Measurements from ENCODE around the gene RB1. TPM values are rescaled to one million over a fixed set of nuclear protein-coding genes. Genes with fewer than 3 reads are reported as not detected.
A peak's percentile ranks its signal among the peaks of the same experiment; 100 is the strongest.

Gene RB1
- total RNA-seq, 1 donor from 2014 or later, result 23.8 TPM

DNA sequence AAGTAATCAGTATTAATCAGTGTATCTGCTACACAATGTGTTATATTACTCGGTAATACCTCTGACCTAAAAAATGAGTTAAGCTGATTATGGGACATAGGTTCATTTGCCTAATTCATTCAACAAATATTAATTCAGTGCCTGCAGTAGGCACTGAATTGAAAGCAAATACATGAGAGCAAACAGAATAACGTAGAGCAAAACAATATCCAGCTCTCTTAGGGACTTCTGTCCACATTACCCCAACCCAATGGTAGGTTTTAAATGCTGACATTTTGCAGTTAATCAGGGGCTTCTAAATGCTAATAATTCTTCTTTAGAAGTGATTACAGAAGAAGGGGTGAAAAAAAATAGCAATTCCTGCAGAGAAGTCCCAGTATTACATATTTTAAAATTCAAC is 224.4 kb downstream of the RB1 start:
- Histone ChIP-seq H3K9me3 (replicated peaks) (no peaks in the 10 kb centered on the region), H3K4me1 (peaks cover 33% of the 10 kb centered on the region), H3K4me3 (peak overlapping the region; percentile 32), H3K27me3 (ENCODE audit: low read depth) (no peaks in the 10 kb centered on the region), H3K27ac (replicated peaks) (peak overlapping the region; percentile 45), H3K36me3 (no peaks in the 10 kb centered on the region)
- DNase-seq, result no peak
- TF ChIP-seq, protein P1, sequence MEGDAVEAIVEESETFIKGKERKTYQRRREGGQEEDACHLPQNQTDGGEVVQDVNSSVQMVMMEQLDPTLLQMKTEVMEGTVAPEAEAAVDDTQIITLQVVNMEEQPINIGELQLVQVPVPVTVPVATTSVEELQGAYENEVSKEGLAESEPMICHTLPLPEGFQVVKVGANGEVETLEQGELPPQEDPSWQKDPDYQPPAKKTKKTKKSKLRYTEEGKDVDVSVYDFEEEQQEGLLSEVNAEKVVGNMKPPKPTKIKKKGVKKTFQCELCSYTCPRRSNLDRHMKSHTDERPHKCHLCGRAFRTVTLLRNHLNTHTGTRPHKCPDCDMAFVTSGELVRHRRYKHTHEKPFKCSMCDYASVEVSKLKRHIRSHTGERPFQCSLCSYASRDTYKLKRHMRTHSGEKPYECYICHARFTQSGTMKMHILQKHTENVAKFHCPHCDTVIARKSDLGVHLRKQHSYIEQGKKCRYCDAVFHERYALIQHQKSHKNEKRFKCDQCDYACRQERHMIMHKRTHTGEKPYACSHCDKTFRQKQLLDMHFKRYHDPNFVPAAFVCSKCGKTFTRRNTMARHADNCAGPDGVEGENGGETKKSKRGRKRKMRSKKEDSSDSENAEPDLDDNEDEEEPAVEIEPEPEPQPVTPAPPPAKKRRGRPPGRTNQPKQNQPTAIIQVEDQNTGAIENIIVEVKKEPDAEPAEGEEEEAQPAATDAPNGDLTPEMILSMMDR (IDR thresholded peaks at IDR 0.05; ENCODE audit: borderline replicate concordance), result no peak
- intact Hi-C loops (cut with micrococcal nuclease), result no loop called here

GRCh38 chr13:48528720-48529119 is 225.2 kb downstream of the RB1 start:
- intact Hi-C loops (cut with micrococcal nuclease), result no loop called here
- TF ChIP-seq, protein P1 (IDR thresholded peaks at IDR 0.05; ENCODE audit: borderline replicate concordance), result no peak
- Histone ChIP-seq H3K36me3 (no peaks in the 10 kb centered on the region), H3K27ac (replicated peaks) (peak overlapping the region; percentile 45), H3K9me3 (replicated peaks) (no peaks in the 10 kb centered on the region), H3K27me3 (ENCODE audit: low read depth) (no peaks in the 10 kb centered on the region), H3K4me1 (peaks cover 39% of the 10 kb centered on the region), H3K4me3 (peak overlapping the region; percentile 32)
- DNase-seq, result no peak

GRCh38 chr13:48530833-48531232 is 227.3 kb downstream of the RB1 start:
- TF ChIP-seq, protein P1 (IDR thresholded peaks at IDR 0.05; ENCODE audit: borderline replicate concordance), result no peak
- Histone ChIP-seq H3K36me3 (no peaks in the 10 kb centered on the region), H3K27ac (replicated peaks) (peak overlapping the region; percentile 98), H3K9me3 (replicated peaks) (no peaks in the 10 kb centered on the region), H3K4me1 (peaks cover 39% of the 10 kb centered on the region), H3K27me3 (ENCODE audit: low read depth) (no peaks in the 10 kb centered on the region), H3K4me3 (no peak overlapping the region)
- intact Hi-C loops (cut with micrococcal nuclease), result no loop called here
- DNase-seq, result no peak

Other genes with a start within 250 kb of the RB1 start
- 39.4 TPM for gene MED4, start 208.6 kb upstream of the RB1 start, total RNA-seq
- 533 TPM for gene ITM2B, start 70.5 kb upstream of the RB1 start, total RNA-seq
- 11.5 TPM for gene LPAR6, start 109.4 kb downstream of the RB1 start, total RNA-seq
- gene RCBTB2, start 229.3 kb downstream of the RB1 start, total RNA-seq, result 14.8 TPM

Measured in left ventricle myocardium inferior (tissue), 1 donor.